SK-N-MC (cell line): Measurements from ENCODE around the gene PPP2R2C.

Experiments
- EZH2 ChIP-seq: fragments of 200-600 bp; sonication (generic); IDR thresholded peaks from one replicate; pipeline ENCODE4 v1.6.1; 2017; ENCODE audit warnings: antibody characterized with exemption
- POLR2AphosphoS5 ChIP-seq: IDR thresholded peaks from 2 replicates; pipeline ENCODE4 v1.6.1; 2012; ENCODE audit warnings: mild to moderate bottlenecking, low read depth, low read length, borderline replicate concordance

- TF ChIP-seq POLR2AphosphoS5 (no peak), EZH2 (no peak)
Measured at GRCh38 chr4:6501171-6501570, 28.8 kb upstream of the PPP2R2C start.
